ENCODE results near the gene TRMT61B. TPM values are rescaled to one million over a fixed set of nuclear protein-coding genes. Genes with fewer than 3 reads are reported as not detected.

Gene TRMT61B
- total and polyA plus RNA-seq, 2 of the 13 experiments (the other 11 are each of a cell fraction or from before 2014, with no cell fraction given) = 19.7 to 23.5 TPM

DNA sequence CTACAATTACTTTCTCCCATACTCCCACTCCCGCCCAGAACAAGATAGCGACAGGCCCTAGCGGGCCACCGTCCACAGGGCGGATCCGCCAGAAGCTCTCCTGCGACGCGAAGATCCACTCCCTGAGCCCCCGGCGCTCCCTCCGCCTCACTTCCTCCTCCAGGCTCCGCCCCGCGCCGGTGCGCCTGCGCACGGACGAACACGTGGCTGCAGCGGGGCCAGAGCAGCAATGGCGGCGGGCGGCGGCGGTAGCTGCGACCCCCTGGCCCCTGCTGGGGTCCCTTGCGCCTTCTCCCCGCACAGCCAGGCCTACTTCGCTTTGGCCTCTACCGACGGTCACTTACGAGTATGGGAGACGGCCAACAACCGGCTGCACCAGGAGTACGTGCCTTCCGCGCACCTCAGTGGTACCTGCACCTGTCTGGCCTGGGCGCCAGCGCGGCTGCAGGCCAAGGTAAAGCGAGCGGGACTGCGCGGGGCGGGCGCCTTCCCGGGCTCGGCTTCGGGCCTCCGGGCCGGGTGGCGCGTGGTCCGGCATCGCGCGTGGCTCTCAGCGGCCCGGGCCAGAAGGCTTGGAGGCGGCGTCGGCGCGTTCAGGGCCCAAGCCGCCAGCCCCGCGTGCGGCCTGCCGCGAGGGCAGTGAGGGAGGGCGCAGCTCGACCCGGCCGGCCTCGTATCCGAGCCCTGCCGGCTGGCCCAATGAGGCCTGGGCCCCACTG, 24.5 kb upstream of the TRMT61B start, which contains the start of gene WDR43 (continued):
- TF ChIP-seq FOXA3 (CRISPR knock-in tag; IDR thresholded peaks at IDR 0.05) (peak; percentile 77), TCF7L2 (IDR thresholded peaks at IDR 0.05; ENCODE audit: low read depth, low read length) (no peak), MYNN (CRISPR knock-in tag; IDR thresholded peaks at IDR 0.05; ENCODE audit: low read depth) (no peak), ZNF788 (CRISPR knock-in tag; IDR thresholded peaks at IDR 0.05; ENCODE audit: borderline replicate concordance) (peak; percentile 95), ZNF10 (CRISPR knock-in tag; IDR thresholded peaks at IDR 0.05; ENCODE audit: borderline replicate concordance, low read depth) (0 out of 2 replicates have a peak, but pooled peaks have one; percentile 72), HIC2 (CRISPR knock-in tag; IDR thresholded peaks at IDR 0.05; ENCODE audit: low read depth) (no peak; the same call in 1 of the 2 replicates), HMGXB3 (CRISPR knock-in tag; IDR thresholded peaks at IDR 0.05; ENCODE audit: borderline replicate concordance) (peak; percentile 77; the same call in 1 of the 2 replicates), GZF1 (CRISPR knock-in tag; IDR thresholded peaks at IDR 0.05) (no peak), MED8 (CRISPR knock-in tag; IDR thresholded peaks at IDR 0.05; ENCODE audit: insufficient replicate concordance) (peak; percentile 83), BRCA1 (CRISPR knock-in tag; IDR thresholded peaks at IDR 0.05) (no peak), ZNF552 (CRISPR knock-in tag; IDR thresholded peaks at IDR 0.05; ENCODE audit: borderline replicate concordance) (no peak; the same call in 1 of the 2 replicates), ZNF773 (CRISPR knock-in tag; IDR thresholded peaks at IDR 0.05; ENCODE audit: borderline replicate concordance) (peak; percentile 72; the same call in 1 of the 2 replicates), DRAP1 (CRISPR knock-in tag; IDR thresholded peaks at IDR 0.05) (peak; percentile 85)
- TF ChIP-seq, protein P1, sequence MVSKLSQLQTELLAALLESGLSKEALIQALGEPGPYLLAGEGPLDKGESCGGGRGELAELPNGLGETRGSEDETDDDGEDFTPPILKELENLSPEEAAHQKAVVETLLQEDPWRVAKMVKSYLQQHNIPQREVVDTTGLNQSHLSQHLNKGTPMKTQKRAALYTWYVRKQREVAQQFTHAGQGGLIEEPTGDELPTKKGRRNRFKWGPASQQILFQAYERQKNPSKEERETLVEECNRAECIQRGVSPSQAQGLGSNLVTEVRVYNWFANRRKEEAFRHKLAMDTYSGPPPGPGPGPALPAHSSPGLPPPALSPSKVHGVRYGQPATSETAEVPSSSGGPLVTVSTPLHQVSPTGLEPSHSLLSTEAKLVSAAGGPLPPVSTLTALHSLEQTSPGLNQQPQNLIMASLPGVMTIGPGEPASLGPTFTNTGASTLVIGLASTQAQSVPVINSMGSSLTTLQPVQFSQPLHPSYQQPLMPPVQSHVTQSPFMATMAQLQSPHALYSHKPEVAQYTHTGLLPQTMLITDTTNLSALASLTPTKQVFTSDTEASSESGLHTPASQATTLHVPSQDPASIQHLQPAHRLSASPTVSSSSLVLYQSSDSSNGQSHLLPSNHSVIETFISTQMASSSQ (IDR thresholded peaks at IDR 0.05; ENCODE audit: low read depth) = no peak
- TF ChIP-seq, protein P1 (CRISPR knock-in tag; IDR thresholded peaks at IDR 0.05; ENCODE audit: borderline replicate concordance) = peak; percentile 78; the same call in 1 of the 2 replicates
